ENCODE results near the gene MED1.

DNA sequence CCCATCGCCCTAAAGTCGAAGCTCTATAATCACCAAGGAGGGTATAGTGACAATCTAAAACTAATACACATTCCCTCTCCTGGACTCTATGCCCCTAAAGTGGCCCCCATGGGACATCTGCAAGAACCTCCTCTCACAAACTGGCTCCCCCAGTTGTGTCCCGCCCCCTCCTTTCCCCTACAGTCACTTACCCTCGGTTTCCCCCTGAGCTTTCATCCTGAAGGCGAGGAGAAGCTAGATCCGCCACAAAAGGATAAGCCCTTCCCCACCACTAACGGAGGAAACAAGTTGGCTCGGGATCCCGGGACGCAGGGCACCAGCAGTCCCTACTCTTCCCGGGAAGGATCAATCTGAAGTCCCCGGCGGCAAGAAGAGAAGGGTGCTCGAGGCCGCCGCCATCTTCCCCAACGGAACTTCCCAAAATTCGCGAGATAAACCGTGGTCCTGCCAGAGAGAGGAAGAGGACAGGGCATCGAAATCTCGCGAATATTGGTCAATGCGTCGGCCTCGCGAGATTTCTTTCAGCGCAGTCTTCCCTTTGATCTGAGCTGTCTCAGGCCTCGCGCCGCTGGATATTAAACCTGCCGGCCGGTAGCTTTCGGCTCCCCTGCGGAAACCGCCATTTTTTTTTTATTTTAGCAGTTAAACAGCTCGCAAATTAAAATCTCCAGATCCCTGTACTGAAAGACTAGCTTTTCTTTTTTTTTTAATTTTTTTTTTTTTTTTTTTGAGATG is at the start of gene MED1:
- TF ChIP-seq POLR2A (IDR thresholded peaks at IDR 0.05; ENCODE audit: low read length) (peak; percentile 93), GATA1 (IDR thresholded peaks at IDR 0.05; ENCODE audit: low read depth, low read length) (no peak)

Measured in erythroblast (primary cell).